BE2C (cell line): ENCODE data around the gene RIMBP2.

ENCODE experiments used
- DNase-seq: peaks from one replicate; pipeline ENCODE4 v3.0.0-alpha.2; 2020
- H3K27me3 ChIP-seq: fragments of 250-450 bp; sonication (Bioruptor Pico); 2 replicates; pipeline ENCODE4 v1.5.1; 2020; ENCODE audit warnings: mild to moderate bottlenecking
- H3K36me3 ChIP-seq: fragments of 250-450 bp; sonication (Bioruptor Pico); 2 replicates; pipeline ENCODE4 v1.5.1; 2020; ENCODE audit warnings: mild to moderate bottlenecking
- H3K4me1 ChIP-seq: fragments of 250-450 bp; sonication (Bioruptor Pico); 2 replicates; pipeline ENCODE4 v1.5.1; 2020
- H3K4me3 ChIP-seq: 2 replicates; pipeline ENCODE4 v1.5.1; 2011; ENCODE audit warnings: low read depth, low read length
- H3K9me3 ChIP-seq: fragments of 250-450 bp; sonication (Bioruptor Pico); 2 replicates; pipeline ENCODE4 v1.5.1; 2020
- TF ChIP-seq, protein P1 (sequence below): IDR thresholded peaks from 2 replicates; pipeline ENCODE4 v1.5.1; 2012; ENCODE audit warnings: mild to moderate bottlenecking, low read depth, low read length

Gene RIMBP2

DNA sequence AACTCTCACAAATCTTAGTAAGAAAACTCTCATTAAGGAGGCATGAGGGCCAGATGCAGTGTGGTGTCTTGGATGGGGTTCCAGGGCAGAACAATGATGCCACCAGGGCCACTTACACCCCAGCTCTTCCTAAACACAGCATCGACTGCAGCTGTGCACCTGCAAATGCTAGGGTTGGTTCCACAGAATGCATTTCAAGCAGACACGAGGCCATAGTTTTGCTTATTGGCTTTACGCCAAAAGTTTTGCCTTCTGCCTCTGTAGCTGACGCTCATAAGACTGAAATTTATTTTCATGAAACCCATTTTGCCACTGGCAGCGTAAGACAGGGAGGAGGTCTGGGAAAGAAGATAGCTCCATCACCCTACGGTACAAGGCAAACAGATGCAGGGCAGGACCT, 179.0 kb downstream of the RIMBP2 start:
- H3K36me3 ChIP-seq, result peaks cover 29% of the 10 kb centered on the region
- no peaks in the 10 kb centered on the region for H3K27me3 ChIP-seq
- H3K4me3 ChIP-seq, result peak overlapping the region; percentile 16
- peaks cover 26% of the 10 kb centered on the region for H3K4me1 ChIP-seq
- no peak for DNase-seq
- TF ChIP-seq, protein P1, sequence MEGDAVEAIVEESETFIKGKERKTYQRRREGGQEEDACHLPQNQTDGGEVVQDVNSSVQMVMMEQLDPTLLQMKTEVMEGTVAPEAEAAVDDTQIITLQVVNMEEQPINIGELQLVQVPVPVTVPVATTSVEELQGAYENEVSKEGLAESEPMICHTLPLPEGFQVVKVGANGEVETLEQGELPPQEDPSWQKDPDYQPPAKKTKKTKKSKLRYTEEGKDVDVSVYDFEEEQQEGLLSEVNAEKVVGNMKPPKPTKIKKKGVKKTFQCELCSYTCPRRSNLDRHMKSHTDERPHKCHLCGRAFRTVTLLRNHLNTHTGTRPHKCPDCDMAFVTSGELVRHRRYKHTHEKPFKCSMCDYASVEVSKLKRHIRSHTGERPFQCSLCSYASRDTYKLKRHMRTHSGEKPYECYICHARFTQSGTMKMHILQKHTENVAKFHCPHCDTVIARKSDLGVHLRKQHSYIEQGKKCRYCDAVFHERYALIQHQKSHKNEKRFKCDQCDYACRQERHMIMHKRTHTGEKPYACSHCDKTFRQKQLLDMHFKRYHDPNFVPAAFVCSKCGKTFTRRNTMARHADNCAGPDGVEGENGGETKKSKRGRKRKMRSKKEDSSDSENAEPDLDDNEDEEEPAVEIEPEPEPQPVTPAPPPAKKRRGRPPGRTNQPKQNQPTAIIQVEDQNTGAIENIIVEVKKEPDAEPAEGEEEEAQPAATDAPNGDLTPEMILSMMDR, result no peak
- H3K9me3 ChIP-seq, result peaks cover 12% of the 10 kb centered on the region

GRCh38 chr12:130530429-130530828, 185.7 kb downstream of the RIMBP2 start:
- H3K9me3 ChIP-seq, result no peaks in the 10 kb centered on the region
- TF ChIP-seq, protein P1, result no peak
- H3K4me3 ChIP-seq, result no peak overlapping the region
- H3K27me3 ChIP-seq, result no peaks in the 10 kb centered on the region
- H3K4me1 ChIP-seq, result peaks cover 3% of the 10 kb centered on the region; the same call in 1 of the 2 replicates
- DNase-seq, result no peak
- peaks cover 18% of the 10 kb centered on the region for H3K36me3 ChIP-seq

DNA sequence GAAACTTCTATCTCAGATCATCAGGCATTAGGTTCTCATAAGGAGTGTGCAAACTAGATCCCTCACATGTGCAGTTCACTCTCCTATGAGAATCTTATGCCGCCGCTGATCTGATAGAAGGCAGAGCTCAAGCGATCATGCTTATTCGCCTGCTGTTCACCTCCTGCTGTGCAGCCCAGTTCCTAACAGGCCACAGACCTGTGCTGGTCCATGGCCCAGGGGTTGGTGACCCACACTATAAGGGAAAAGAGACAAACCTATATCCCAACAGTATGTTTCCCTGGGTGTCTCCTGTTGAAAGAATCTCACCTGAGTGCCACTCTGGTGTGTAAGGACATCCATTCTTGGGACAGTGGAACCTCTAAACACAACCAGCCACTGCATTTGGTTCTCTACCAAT, 186.3 kb downstream of the RIMBP2 start:
- TF ChIP-seq, protein P1, result no peak

DNA sequence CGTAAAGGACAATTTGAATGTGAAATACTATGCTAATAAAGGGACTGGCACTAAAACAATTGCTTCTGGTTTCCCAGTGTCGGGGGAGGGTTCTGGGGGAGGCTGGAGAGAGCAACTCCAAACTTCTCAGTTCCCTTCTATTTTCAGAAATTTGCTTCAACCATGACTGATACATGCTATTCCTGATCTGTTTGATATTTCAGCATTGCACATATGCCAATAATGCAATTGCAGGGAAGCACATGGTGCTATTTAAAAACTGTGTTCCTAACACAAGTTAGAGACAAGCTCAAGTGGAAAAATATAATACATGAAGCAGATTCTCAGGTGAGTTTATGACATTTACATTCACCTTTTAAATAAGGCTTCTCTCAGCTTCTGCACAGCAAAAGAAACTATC, 188.9 kb downstream of the RIMBP2 start:
- DNase-seq, result no peak
- Histone ChIP-seq H3K4me1 (peaks cover 12% of the 10 kb centered on the region), H3K36me3 (peaks cover 25% of the 10 kb centered on the region), H3K9me3 (no peaks in the 10 kb centered on the region), H3K27me3 (no peaks in the 10 kb centered on the region), H3K4me3 (no peak overlapping the region)
- TF ChIP-seq, protein P1, result no peak

More for the DNA sequence above, 186.3 kb downstream of the RIMBP2 start:
- Histone ChIP-seq H3K4me1 (peaks cover 7% of the 10 kb centered on the region; the same call in 1 of the 2 replicates), H3K36me3 (peaks cover 23% of the 10 kb centered on the region), H3K4me3 (no peak overlapping the region), H3K9me3 (no peaks in the 10 kb centered on the region), H3K27me3 (no peaks in the 10 kb centered on the region)
- DNase-seq, result no peak

GRCh38 chr12:130526813-130527212, 189.3 kb downstream of the RIMBP2 start:
- Histone ChIP-seq H3K4me1 (peaks cover 12% of the 10 kb centered on the region), H3K27me3 (no peaks in the 10 kb centered on the region), H3K9me3 (no peaks in the 10 kb centered on the region), H3K36me3 (peaks cover 27% of the 10 kb centered on the region), H3K4me3 (no peak overlapping the region)
- no peak for DNase-seq
- TF ChIP-seq, protein P1, result no peak

DNA sequence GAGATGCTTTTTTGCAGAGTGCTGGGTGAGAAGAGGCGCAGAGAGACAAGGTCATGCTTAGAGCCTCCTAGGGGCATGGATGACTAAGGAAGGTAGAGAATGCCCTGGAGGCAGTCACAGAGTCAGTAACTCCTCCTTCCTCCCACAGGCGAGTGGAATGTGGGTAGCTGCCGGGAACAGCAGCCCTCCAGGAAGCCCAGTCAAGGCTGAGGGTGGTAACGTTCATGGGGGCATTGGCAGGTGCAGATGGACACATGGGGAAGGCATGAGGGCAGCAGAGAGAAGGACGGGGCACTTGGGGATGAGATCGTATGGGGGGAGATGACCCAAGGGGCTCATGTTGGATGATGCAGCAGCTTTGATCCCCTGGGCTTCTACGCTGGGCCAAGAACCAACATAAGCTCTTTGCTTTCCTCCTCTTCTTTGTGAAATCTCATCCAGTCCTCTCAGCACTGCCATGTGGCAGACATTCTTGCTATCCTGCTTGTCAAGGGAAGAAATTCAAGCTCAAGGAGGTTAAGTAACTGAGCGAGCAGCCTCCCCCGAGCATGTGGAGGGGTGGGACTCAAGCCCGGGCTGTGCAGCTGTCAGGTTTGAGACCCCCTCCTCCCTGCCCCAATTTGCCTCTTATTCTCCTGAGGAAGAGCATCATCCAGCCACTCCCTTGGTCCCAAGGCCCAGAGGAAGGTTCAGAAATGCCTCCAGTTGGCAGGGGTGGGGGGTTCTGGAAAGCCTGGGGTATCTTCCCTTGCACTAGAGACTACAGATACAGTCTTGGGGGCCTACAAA, 190.5 kb downstream of the RIMBP2 start:
- Histone ChIP-seq H3K4me3 (no peak overlapping the region), H3K9me3 (no peaks in the 10 kb centered on the region), H3K27me3 (no peaks in the 10 kb centered on the region), H3K36me3 (peaks cover 31% of the 10 kb centered on the region), H3K4me1 (peaks cover 12% of the 10 kb centered on the region)
- no peak for DNase-seq
- TF ChIP-seq, protein P1, result no peak
